ENCODE results near the gene MBLAC2. TPM values are rescaled to one million over a fixed set of nuclear protein-coding genes. Genes with fewer than 3 reads are reported as not detected.

Gene MBLAC2
- total and polyA plus RNA-seq, 2 donors (not counting 1 experiment from before 2014, with no cell fraction given) = 3.8 to 13.3 TPM

- CTCF ChIA-PET = interaction anchor here (0.6 to 0.7 kb wide), 2 partner anchors 29 to 363 kb away, joined by 3 to 4 read pairs; no protein-coding TSS in a partner anchor
- DNase-seq = no peak
These were observed 53.4 kb downstream of the MBLAC2 start for GRCh38 chr5:90421136-90421535.

GRCh38 chr5:90418214-90418613 lies 56.4 kb downstream of the MBLAC2 start:
- Mint-ChIP-seq H3K4me1 (no peaks in the 10 kb centered on the region), H3K27ac (no peak overlapping the region), H3K9me3 (ENCODE audit: insufficient read depth) (no peaks in the 10 kb centered on the region), H3K4me3 (no peak overlapping the region), H3K27me3 (peaks cover 30% of the 10 kb centered on the region)
- ChIA-PET CTCF (no interaction called here), POLR2A (no interaction called here)
- Histone ChIP-seq H3K27me3 (replicated peaks in 1 of 4; ENCODE audit: control extremely low read depth in 1 of 4, control insufficient read depth in 3 of 4, insufficient read depth in 4 of 4, low read length in 3 of 4) (no peaks in the 10 kb centered on the region), H3K4me1 (ENCODE audit: control insufficient read depth in 2 of 2, insufficient read depth in 2 of 2, low read length in 2 of 2) (no peaks in the 10 kb centered on the region), H3K4me2 (replicated peaks; ENCODE audit: low read depth, low read length, poor library complexity, severe bottlenecking) (no peak overlapping the region), H4K20me1 (ENCODE audit: control insufficient read depth, insufficient read depth, low read length, poor library complexity, severe bottlenecking) (no peaks in the 10 kb centered on the region), H3K9me3 (ENCODE audit: control extremely low read depth in 1 of 3, control insufficient read depth in 2 of 3, insufficient read depth in 1 of 3, low read length in 2 of 3) (no peaks in the 10 kb centered on the region), H3K9ac (ENCODE audit: low read length) (no peak overlapping the region), H3K36me3 (replicated peaks in 1 of 2; ENCODE audit: control extremely low read depth in 1 of 2, control insufficient read depth in 1 of 2, extremely low read depth in 1 of 2, insufficient read depth in 2 of 2, low read length in 1 of 2) (no peaks in the 10 kb centered on the region), H2AFZ (ENCODE audit: insufficient read depth, low read depth, low read length, poor library complexity, severe bottlenecking) (no peak overlapping the region), H3K27ac (ENCODE audit: low read length in 2 of 2) (no peak overlapping the region), H3K4me3 (ENCODE audit: control extremely low read depth in 1 of 5, extremely low read depth in 1 of 5, insufficient read depth in 1 of 5, low read depth in 2 of 5, low read length in 4 of 5) (no peak overlapping the region), H3K79me2 (ENCODE audit: control insufficient read depth, insufficient read depth, low read length) (no peaks in the 10 kb centered on the region)
- TF ChIP-seq EZH2 (IDR thresholded peaks at IDR 0.05; ENCODE audit: borderline replicate concordance, insufficient read depth, low read depth, low read length, poor library complexity, severe bottlenecking) (no peak), CTCF (IDR thresholded peaks at IDR 0.05) (no peak)
- no peak for ATAC-seq (ENCODE audit: low read depth)
- DNase-seq = no peak
- intact Hi-C loops (cut with micrococcal nuclease) = no loop called here
- no CpG with 5 or more reads among the region's 1 CpG for whole genome bisulfite sequencing (ENCODE audit: insufficient coverage)

More at GRCh38 chr5:90421136-90421535, 53.4 kb downstream of the MBLAC2 start:
- no peak for ATAC-seq (ENCODE audit: low read depth)
- POLR2A ChIA-PET = no interaction called here
- Histone ChIP-seq H3K9me3 (ENCODE audit: control extremely low read depth in 1 of 3, control insufficient read depth in 2 of 3, insufficient read depth in 1 of 3, low read length in 2 of 3) (no peaks in the 10 kb centered on the region), H3K9ac (ENCODE audit: low read length) (no peak overlapping the region), H3K27me3 (replicated peaks in 1 of 4; ENCODE audit: control extremely low read depth in 1 of 4, control insufficient read depth in 3 of 4, insufficient read depth in 4 of 4, low read length in 3 of 4) (no peaks in the 10 kb centered on the region), H3K36me3 (replicated peaks in 1 of 2; ENCODE audit: control extremely low read depth in 1 of 2, control insufficient read depth in 1 of 2, extremely low read depth in 1 of 2, insufficient read depth in 2 of 2, low read length in 1 of 2) (no peaks in the 10 kb centered on the region), H3K4me3 (ENCODE audit: control extremely low read depth in 1 of 5, extremely low read depth in 1 of 5, insufficient read depth in 1 of 5, low read depth in 2 of 5, low read length in 4 of 5) (no peak overlapping the region), H3K4me2 (replicated peaks; ENCODE audit: low read depth, low read length, poor library complexity, severe bottlenecking) (no peak overlapping the region), H3K27ac (ENCODE audit: low read length in 2 of 2) (no peak overlapping the region), H3K4me1 (ENCODE audit: control insufficient read depth in 2 of 2, insufficient read depth in 2 of 2, low read length in 2 of 2) (no peaks in the 10 kb centered on the region), H2AFZ (ENCODE audit: insufficient read depth, low read depth, low read length, poor library complexity, severe bottlenecking) (no peak overlapping the region), H3K79me2 (ENCODE audit: control insufficient read depth, insufficient read depth, low read length) (no peaks in the 10 kb centered on the region), H4K20me1 (ENCODE audit: control insufficient read depth, insufficient read depth, low read length, poor library complexity, severe bottlenecking) (no peaks in the 10 kb centered on the region)
- no peaks in the 10 kb centered on the region for H3K4me1 Mint-ChIP-seq
- TF ChIP-seq EZH2 (IDR thresholded peaks at IDR 0.05; ENCODE audit: borderline replicate concordance, insufficient read depth, low read depth, low read length, poor library complexity, severe bottlenecking) = no peak
- no peak for TF ChIP-seq CTCF (IDR thresholded peaks at IDR 0.05)
- H3K9me3 Mint-ChIP-seq (ENCODE audit: insufficient read depth) = no peaks in the 10 kb centered on the region
- 38% methylated on average over 2 of the region's 4 CpGs for WGBS (ENCODE audit: insufficient coverage)
- no peak overlapping the region for H3K27ac Mint-ChIP-seq
- intact Hi-C loops (cut with micrococcal nuclease) = no loop called here
- no peak overlapping the region for H3K4me3 Mint-ChIP-seq
- H3K27me3 Mint-ChIP-seq = peaks cover 25% of the 10 kb centered on the region

All from B cell (primary cell).